A549 (cell line): Measurements from ENCODE around the gene GGT5. TPM values are rescaled to one million over a fixed set of nuclear protein-coding genes. Genes with fewer than 3 reads are reported as not detected.
A peak's percentile ranks its signal among the peaks of the same experiment; 100 is the strongest.

Experiments used
- ATAC-seq, 2 experiments: fragments of 200-7000 bp in 1 of 2; fragments of >200 bp in 1 of 2; cut with Nextera tagmentation in 1 of 2; cut with Tn5 transposase in 1 of 2; 3 replicates each; pipeline versions ENCODE4 v1.8.0 to v1.9.1; 2018 to 2020; ENCODE audit warnings: mild to moderate bottlenecking in 1 of 2, moderate library complexity in 1 of 2
- CTCF ChIA-PET: fragments of 300-600 bp; sonication (Branson Sonifier 250); formaldehyde crosslinking; extraction: SDS; loops from one replicate; lab custom pipeline; 2021; ENCODE audit warnings: antibody characterized with exemption, inconsistent platforms; lab: Yijun Ruan, JAX
- POLR2A ChIA-PET: fragments of 350-600 bp; formaldehyde crosslinking; extraction: SDS; loops from one replicate; lab custom pipeline; 2021; ENCODE audit warnings: antibody characterized with exemption, inconsistent platforms; lab: Yijun Ruan, JAX
- DNase-seq, 2 experiments: peaks; one replicate each; pipeline versions ENCODE4 v3.0.0 to v3.0.0-alpha.2; 2011 to 2016; ENCODE audit warnings: low read depth in 1 of 2, low spot score in 1 of 2
- FAIRE-seq: peaks from 2 replicates; lab custom pipeline; 2011; peaks lifted over from hg19 to GRCh38; lab: Jason Lieb, UNC
- H3K27ac ChIP-seq, 2 experiments: fragments of >200 bp; sonication (Bioruptor Twin); formaldehyde crosslinking; 3 replicates each; pipeline ENCODE4 v1.5.1; 2016 to 2017
- H3K4me1 ChIP-seq: fragments of >200 bp; sonication (Bioruptor Twin); formaldehyde crosslinking; 3 replicates; pipeline ENCODE4 v1.6.1; 2016
- H3K4me2 ChIP-seq: fragments of >200 bp; sonication (Bioruptor Twin); formaldehyde crosslinking; 3 replicates; pipeline ENCODE4 v1.6.1; 2016
- H3K4me3 ChIP-seq: fragments of >200 bp; sonication (Bioruptor Twin); formaldehyde crosslinking; 3 replicates; pipeline ENCODE4 v1.5.1; 2016
- H3K9me3 ChIP-seq: fragments of >200 bp; sonication (Bioruptor Twin); formaldehyde crosslinking; 3 replicates; pipeline ENCODE4 v1.6.1; 2016
- ATOH8 ChIP-seq: fragments of 250-450 bp; sonication (Bioruptor Pico); IDR thresholded peaks from 2 replicates; pipeline ENCODE4 v1.5.0; 2020; ENCODE audit warnings: low read depth, mild to moderate bottlenecking, moderate library complexity
- CEBPB ChIP-seq, 2 experiments: fragments of >200 bp in 1 of 2; sonication (Bioruptor Twin) in 1 of 2; formaldehyde crosslinking in 1 of 2; IDR thresholded peaks; 2 replicates each; pipeline ENCODE4 v1.6.1; 2012 to 2016
- EHF ChIP-seq: fragments of 250-450 bp; sonication (Bioruptor Pico); IDR thresholded peaks from 2 replicates; pipeline ENCODE4 v1.5.0; 2020; ENCODE audit warnings: mild to moderate bottlenecking
- EHMT2 ChIP-seq: fragments of 200-600 bp; sonication (generic); IDR thresholded peaks from 2 replicates; pipeline ENCODE4 v1.6.1; 2016; ENCODE audit warnings: antibody characterized with exemption, low read depth, mild to moderate bottlenecking, moderate library complexity
- ESRRA ChIP-seq: fragments of 150-350 bp; IDR thresholded peaks from 2 replicates; pipeline ENCODE4 v1.6.1; 2014; ENCODE audit warnings: mild to moderate bottlenecking, low read length, borderline replicate concordance
- FOSL2 ChIP-seq, 2 experiments: fragments of 450-650 bp in 1 of 2; fragments of >200 bp in 1 of 2; sonication (Bioruptor Twin) in 1 of 2; formaldehyde crosslinking; IDR thresholded peaks; 2 replicates each; pipeline versions ENCODE4 v1.5.0 to v1.6.1; 2016 to 2020; ENCODE audit warnings: mild to moderate bottlenecking in 1 of 2, moderate library complexity in 1 of 2
- HES2 ChIP-seq: fragments of >200 bp; sonication (Bioruptor Twin); formaldehyde crosslinking; IDR thresholded peaks from 2 replicates; pipeline ENCODE4 v1.6.1; 2016
- HMGXB4 ChIP-seq: fragments of 250-450 bp; sonication (Bioruptor Pico); IDR thresholded peaks from 2 replicates; pipeline ENCODE4 v1.5.0; 2021; ENCODE audit warnings: mild to moderate bottlenecking, moderate library complexity, borderline replicate concordance
- HOXB5 ChIP-seq: fragments of 250-450 bp; sonication (Bioruptor Pico); IDR thresholded peaks from 2 replicates; pipeline ENCODE4 v1.5.0; 2020; ENCODE audit warnings: mild to moderate bottlenecking, moderate library complexity
- JUN ChIP-seq, 2 experiments: fragments of >200 bp; sonication (Bioruptor Twin); formaldehyde crosslinking; IDR thresholded peaks; 2 replicates in 1 of 2; 3 replicates in 1 of 2; pipeline ENCODE4 v1.6.1; 2016 to 2017
- RAD21 ChIP-seq, 2 experiments: fragments of >200 bp in 1 of 2; sonication (Bioruptor Twin) in 1 of 2; formaldehyde crosslinking in 1 of 2; IDR thresholded peaks in 1 of 2; conservative IDR thresholded peaks in 1 of 2; 2 replicates in 1 of 2; 3 replicates in 1 of 2; pipeline ENCODE4 v1.6.1; 2012 to 2018; ENCODE audit warnings: inconsistent platforms in 1 of 2
- REST ChIP-seq: fragments of 200-600 bp; sonication (generic); IDR thresholded peaks from 2 replicates; pipeline ENCODE4 v1.6.1; 2016; ENCODE audit warnings: antibody characterized with exemption, mild to moderate bottlenecking, moderate library complexity
- RNF2 ChIP-seq: fragments of 200-600 bp; sonication (generic); IDR thresholded peaks from 2 replicates; pipeline ENCODE4 v1.6.1; 2016; ENCODE audit warnings: low read depth, mild to moderate bottlenecking, antibody characterized with exemption, moderate library complexity, borderline replicate concordance
- ZC3H11A ChIP-seq: fragments of 450-650 bp; IDR thresholded peaks from 2 replicates; pipeline ENCODE4 v1.6.1; 2014; ENCODE audit warnings: antibody characterized with exemption, mild to moderate bottlenecking
- ZNF302 ChIP-seq: fragments of 250-450 bp; sonication (Bioruptor Pico); IDR thresholded peaks from 2 replicates; pipeline ENCODE4 v1.9.0; 2021; ENCODE audit warnings: inconsistent platforms, mild to moderate bottlenecking, moderate library complexity
- ZSCAN20 ChIP-seq: fragments of 250-450 bp; sonication (Bioruptor Pico); IDR thresholded peaks from 2 replicates; pipeline ENCODE4 v1.8.0; 2022; ENCODE audit warnings: mild to moderate bottlenecking, moderate library complexity
- WGBS: methylation state at CpG from one replicate; pipeline ENCODE4 v1.1.6; 2017; ENCODE audit errors: missing lambda C conversion rate; 5-methylcytosine and 5-hydroxymethylcytosine counted together
- polyA plus RNA-seq, 4 experiments: library from polyadenylated mRNA; depleted of rRNA in 3 of 4; stranded (reverse); fragments of >200 nt; fragmentation: RNase III in 1 of 4; extraction: RNeasy Plus Mini Kit Qiagen cat#74134 plus additional on column Dnase treatment in 1 of 4; gene quantifications; 2 replicates in 3 of 4; 3 replicates in 1 of 4; pipeline ENCODE4 v1.2.3, GENCODE V29; 2011 to 2017

Gene GGT5
- polyA plus RNA-seq, 2 of the 4 experiments (the other 2 are of a cell fraction), result 2.5 to 3.1 TPM

GRCh38 chr22:24216541-24217209 is 28.2 kb downstream of the GGT5 start:
- FAIRE-seq, result no peak
- ChIA-PET CTCF (interaction anchor here (0.6 to 5.5 kb wide), 4 partner anchors 16 to 284 kb away, joined by 3 to 35 read pairs (median 10); no protein-coding TSS in a partner anchor), POLR2A (no interaction called here)
- TF ChIP-seq CEBPB (IDR thresholded peaks at IDR 0.05) (no peak), ZSCAN20 (CRISPR knock-in tag) (no peak), JUN (IDR thresholded peaks at IDR 0.05) (no peak), RNF2 (no peak), EHMT2 (no peak), HMGXB4 (no peak), EHF (CRISPR knock-in tag) (no peak), FOSL2 (IDR thresholded peaks at IDR 0.05) (no peak), FOSL2 (CRISPR knock-in tag; IDR thresholded peaks at IDR 0.05) (no peak), ZC3H11A (no peak), ESRRA (no peak), RAD21 (conservative IDR thresholded peaks at IDR 0.05 in 1 of 2, IDR thresholded peaks at IDR 0.05 in 1 of 2) (no peak), HOXB5 (CRISPR knock-in tag) (no peak), ATOH8 (CRISPR knock-in tag) (no peak), REST (no peak), HES2 (no peak), ZNF302 (CRISPR knock-in tag) (no peak)
- no peak for DNase-seq
- no peak for ATAC-seq
- Histone ChIP-seq H3K27ac (peak overlapping the region in 1 of 2 experiments; percentile 81; a peak in 3 of 6 replicates), H3K4me3 (no peak overlapping the region), H3K4me2 (no peak overlapping the region), H3K4me1 (peaks cover 6% of the 10 kb centered on the region; the same call in 1 of the 3 replicates), H3K9me3 (no peaks in the 10 kb centered on the region)
- 93% methylated on average over 11 of the region's 12 CpGs for WGBS
